ENCODE data around the gene KCNQ1. TPM values are rescaled to one million over a fixed set of nuclear protein-coding genes. Genes with fewer than 3 reads are reported as not detected.
A peak's percentile ranks its signal among the peaks of the same experiment; 100 is the strongest.

Gene KCNQ1
- total RNA-seq, 2 experiments from 2014 or later: 9.1 to 10.9 TPM

DNA sequence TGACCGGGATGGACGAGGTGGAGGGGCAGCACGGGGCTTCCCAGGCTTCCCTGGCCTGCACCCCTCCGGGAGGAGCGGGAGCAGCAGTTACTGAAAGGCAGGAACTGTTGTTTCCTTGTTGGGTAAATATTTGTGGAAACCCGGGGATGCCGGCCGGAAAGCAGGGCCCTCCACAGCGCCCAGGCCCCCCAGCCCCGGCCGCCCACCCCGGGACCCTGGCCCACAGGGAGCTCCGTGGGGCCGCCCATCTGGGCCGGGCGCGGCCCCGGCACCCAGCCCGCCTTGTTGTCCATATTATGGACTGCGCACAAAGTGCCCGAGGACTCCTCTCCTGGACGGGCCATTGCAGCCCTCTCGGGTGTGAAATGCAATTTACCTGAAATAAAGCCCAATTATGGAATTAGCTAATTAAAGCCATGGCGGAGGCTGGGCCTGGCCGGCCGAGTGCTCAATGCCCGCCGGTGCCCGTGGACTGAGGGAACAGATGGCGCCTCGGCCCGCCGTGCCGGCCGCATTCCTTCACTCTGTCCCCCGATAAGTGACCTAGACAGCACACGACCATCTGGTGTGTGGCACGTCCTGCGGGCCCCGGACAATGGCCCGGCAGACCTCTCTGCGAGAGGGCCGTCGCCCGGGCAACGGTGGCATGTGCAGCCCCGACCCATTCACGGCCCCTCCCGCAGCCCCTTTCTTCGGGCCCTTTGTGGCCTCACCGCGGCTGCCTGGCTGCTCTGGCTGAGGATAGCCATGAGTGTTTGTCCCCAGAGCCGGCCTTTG lies 405.4 kb downstream of the KCNQ1 start:
- POLR2A ChIA-PET: no interaction called here
- CTCF ChIA-PET: interaction anchor here (0.6 kb wide), 1 partner anchor 117 kb away, joined by 3 read pairs; no protein-coding TSS in a partner anchor
- Mint-ChIP-seq H3K27ac (no peak overlapping the region), H3K4me3 (no peak overlapping the region), H3K9me3 (ENCODE audit: low read depth) (no peaks in the 10 kb centered on the region), H3K27me3 (no peaks in the 10 kb centered on the region), H3K36me3 (ENCODE audit: low read depth) (no peaks in the 10 kb centered on the region), H3K4me1 (no peaks in the 10 kb centered on the region)
- DNase-seq: no peak
- no peak for ATAC-seq
- intact Hi-C loops (cut with DNase I, micrococcal nuclease): no loop called here

- Mint-ChIP-seq H3K9me3 (ENCODE audit: low read depth) (no peaks in the 10 kb centered on the region), H3K27me3 (no peaks in the 10 kb centered on the region), H3K36me3 (ENCODE audit: low read depth) (no peaks in the 10 kb centered on the region), H3K27ac (no peak overlapping the region), H3K4me3 (no peak overlapping the region), H3K4me1 (no peaks in the 10 kb centered on the region)
- DNase-seq (no peak), ATAC-seq (no peak)
- ChIA-PET POLR2A (no interaction called here), CTCF (no interaction called here)
- intact Hi-C loops (cut with DNase I, micrococcal nuclease): no loop called here
These were observed 408.6 kb downstream of the KCNQ1 start for GRCh38 chr11:2853401-2853800.

- Mint-ChIP-seq H3K4me1 (no peaks in the 10 kb centered on the region), H3K27ac (no peak overlapping the region), H3K4me3 (no peak overlapping the region), H3K27me3 (no peaks in the 10 kb centered on the region), H3K9me3 (ENCODE audit: low read depth) (no peaks in the 10 kb centered on the region), H3K36me3 (ENCODE audit: low read depth) (no peaks in the 10 kb centered on the region)
- ChIA-PET POLR2A (no interaction called here), CTCF (no interaction called here)
- ATAC-seq: no peak
- intact Hi-C loops (cut with DNase I, micrococcal nuclease): no loop called here
- DNase-seq: no peak
These were observed 409.3 kb downstream of the KCNQ1 start for GRCh38 chr11:2853997-2854560.

GRCh38 chr11:2855162-2855561 lies 410.4 kb downstream of the KCNQ1 start:
- Mint-ChIP-seq H3K9me3 (ENCODE audit: low read depth) (no peaks in the 10 kb centered on the region), H3K36me3 (ENCODE audit: low read depth) (no peaks in the 10 kb centered on the region), H3K27me3 (no peaks in the 10 kb centered on the region), H3K27ac (no peak overlapping the region), H3K4me3 (no peak overlapping the region), H3K4me1 (no peaks in the 10 kb centered on the region)
- ChIA-PET POLR2A (no interaction called here), CTCF (interaction anchor here (0.5 kb wide), 1 partner anchor 22 kb away, joined by 4 read pairs; no protein-coding TSS in a partner anchor)
- DNase-seq (no peak), ATAC-seq (no peak)
- intact Hi-C loops (cut with DNase I, micrococcal nuclease): no loop called here

GRCh38 chr11:2857276-2857675 lies 412.5 kb downstream of the KCNQ1 start:
- H3K36me3 Mint-ChIP-seq (ENCODE audit: low read depth): no peaks in the 10 kb centered on the region
- H3K4me3 Mint-ChIP-seq: no peak overlapping the region
- intact Hi-C loops (cut with DNase I, micrococcal nuclease): no loop called here
- CTCF ChIA-PET: no interaction called here
- no peaks in the 10 kb centered on the region for H3K4me1 Mint-ChIP-seq
- peaks cover 5% of the 10 kb centered on the region for H3K27me3 Mint-ChIP-seq
- no peak overlapping the region for H3K27ac Mint-ChIP-seq
- POLR2A ChIA-PET: no interaction called here
- H3K9me3 Mint-ChIP-seq (ENCODE audit: low read depth): no peaks in the 10 kb centered on the region
- DNase-seq: no peak
- ATAC-seq: no peak

GRCh38 chr11:2857918-2858317 lies 413.1 kb downstream of the KCNQ1 start:
- CTCF ChIA-PET: no interaction called here
- DNase-seq (no peak), ATAC-seq (no peak)
- Mint-ChIP-seq H3K9me3 (ENCODE audit: low read depth) (no peaks in the 10 kb centered on the region), H3K27me3 (peaks cover 5% of the 10 kb centered on the region), H3K27ac (no peak overlapping the region), H3K36me3 (ENCODE audit: low read depth) (no peaks in the 10 kb centered on the region), H3K4me1 (no peaks in the 10 kb centered on the region), H3K4me3 (no peak overlapping the region)
- intact Hi-C loops (cut with DNase I, micrococcal nuclease): no loop called here
- POLR2A ChIA-PET: no interaction called here

DNA sequence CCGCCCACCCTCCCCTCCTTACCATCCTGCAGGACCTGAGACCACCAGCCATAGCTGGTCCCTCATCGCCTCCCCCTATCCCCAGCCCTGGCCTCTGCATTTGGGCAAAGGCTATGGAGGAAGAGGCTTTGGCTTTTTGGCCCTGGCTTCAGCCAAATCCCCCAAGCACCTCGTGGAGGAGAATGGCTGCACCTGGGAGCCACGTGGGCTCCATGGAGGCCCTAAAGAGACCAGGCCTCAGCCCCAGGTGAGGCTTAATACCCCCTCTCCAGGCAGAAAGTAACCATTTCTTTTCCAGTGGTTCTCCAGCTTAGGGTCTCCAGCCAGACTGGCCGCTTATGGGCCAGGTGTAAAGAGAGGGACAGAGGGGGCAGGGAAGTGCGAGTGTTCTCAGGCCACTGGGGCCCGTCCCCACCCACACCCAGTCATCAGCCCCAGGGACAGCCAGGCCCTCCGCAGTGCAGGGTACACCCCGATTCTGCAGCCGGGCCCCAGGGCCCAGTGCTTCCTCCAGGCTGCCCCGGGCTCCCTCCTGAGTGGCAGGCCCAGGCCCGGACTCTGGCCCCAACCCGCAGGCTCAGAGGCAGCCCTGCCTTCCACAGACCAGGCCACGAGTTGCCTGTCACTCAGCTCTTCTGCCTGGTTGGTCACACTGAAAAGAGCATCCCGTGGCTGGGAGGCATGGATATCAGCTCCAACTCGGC lies 414.3 kb downstream of the KCNQ1 start:
- Mint-ChIP-seq H3K27ac (no peak overlapping the region), H3K36me3 (ENCODE audit: low read depth) (no peaks in the 10 kb centered on the region), H3K4me3 (no peak overlapping the region), H3K9me3 (ENCODE audit: low read depth) (no peaks in the 10 kb centered on the region), H3K27me3 (peaks cover 13% of the 10 kb centered on the region), H3K4me1 (no peaks in the 10 kb centered on the region)
- POLR2A ChIA-PET: no interaction called here
- CTCF ChIA-PET: no interaction called here
- intact Hi-C loops (cut with DNase I, micrococcal nuclease): no loop called here
- no peak for DNase-seq
- ATAC-seq: no peak

GRCh38 chr11:2859699-2860037 lies 414.9 kb downstream of the KCNQ1 start:
- no peaks in the 10 kb centered on the region for H3K9me3 Mint-ChIP-seq (ENCODE audit: low read depth)
- intact Hi-C loops (cut with DNase I, micrococcal nuclease): no loop called here
- CTCF ChIA-PET: no interaction called here
- ATAC-seq (no peak), DNase-seq (no peak)
- H3K27ac Mint-ChIP-seq: no peak overlapping the region
- H3K4me1 Mint-ChIP-seq: no peaks in the 10 kb centered on the region
- H3K36me3 Mint-ChIP-seq (ENCODE audit: low read depth): no peaks in the 10 kb centered on the region
- peaks cover 16% of the 10 kb centered on the region for H3K27me3 Mint-ChIP-seq
- POLR2A ChIA-PET: no interaction called here
- no peak overlapping the region for H3K4me3 Mint-ChIP-seq

DNA sequence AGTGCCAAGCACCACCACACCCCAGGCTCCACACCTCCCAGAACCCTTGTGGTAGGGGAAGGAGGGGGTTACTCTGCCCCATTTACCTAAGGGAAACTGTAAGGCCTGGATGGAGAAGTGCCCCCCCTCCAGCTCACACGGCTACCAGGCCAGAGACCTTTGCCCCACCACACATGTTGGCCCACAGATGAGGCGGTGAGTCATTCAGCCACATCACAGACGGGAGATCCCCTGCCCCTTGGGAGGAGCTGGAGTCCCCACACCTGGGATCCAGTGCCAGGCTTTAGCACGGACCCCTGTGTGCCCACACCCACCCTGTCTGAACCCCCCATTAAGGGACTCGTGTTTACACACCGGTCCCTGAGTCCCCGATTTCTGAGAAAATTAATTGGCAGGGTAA lies 415.8 kb downstream of the KCNQ1 start:
- Mint-ChIP-seq H3K27ac (no peak overlapping the region), H3K4me3 (no peak overlapping the region), H3K9me3 (ENCODE audit: low read depth) (no peaks in the 10 kb centered on the region), H3K4me1 (no peaks in the 10 kb centered on the region), H3K36me3 (ENCODE audit: low read depth) (no peaks in the 10 kb centered on the region), H3K27me3 (peaks cover 20% of the 10 kb centered on the region)
- DNase-seq (peak; percentile 61), ATAC-seq (peak; percentile 84)
- intact Hi-C loops (cut with DNase I, micrococcal nuclease): no loop called here
- CTCF ChIA-PET: interaction anchor here (1.1 kb wide), 1 partner anchor 27 kb away, joined by 3 read pairs; no protein-coding TSS in a partner anchor
- POLR2A ChIA-PET: no interaction called here

GRCh38 chr11:2862395-2863275 lies 417.8 kb downstream of the KCNQ1 start:
- DNase-seq (no peak), ATAC-seq (no peak)
- Mint-ChIP-seq H3K36me3 (ENCODE audit: low read depth) (no peaks in the 10 kb centered on the region), H3K9me3 (ENCODE audit: low read depth) (no peaks in the 10 kb centered on the region), H3K27me3 (peaks cover 28% of the 10 kb centered on the region), H3K4me1 (no peaks in the 10 kb centered on the region), H3K4me3 (no peak overlapping the region), H3K27ac (no peak overlapping the region)
- ChIA-PET CTCF (no interaction called here), POLR2A (no interaction called here)
- intact Hi-C loops (cut with DNase I, micrococcal nuclease): no loop called here

GRCh38 chr11:2863276-2863618 lies 418.4 kb downstream of the KCNQ1 start:
- peak; percentile 27 for ATAC-seq
- no peaks in the 10 kb centered on the region for H3K9me3 Mint-ChIP-seq (ENCODE audit: low read depth)
- DNase-seq: no peak
- H3K36me3 Mint-ChIP-seq (ENCODE audit: low read depth): no peaks in the 10 kb centered on the region
- ChIA-PET CTCF (no interaction called here), POLR2A (no interaction called here)
- H3K27me3 Mint-ChIP-seq: peaks cover 31% of the 10 kb centered on the region
- H3K27ac Mint-ChIP-seq: no peak overlapping the region
- no peak overlapping the region for H3K4me3 Mint-ChIP-seq
- intact Hi-C loops (cut with DNase I, micrococcal nuclease): no loop called here
- no peaks in the 10 kb centered on the region for H3K4me1 Mint-ChIP-seq
